ENCODE data around the gene TTLL8. TPM values are rescaled to one million over a fixed set of nuclear protein-coding genes. Genes with fewer than 3 reads are reported as not detected.

TTLL8 gene
- total and polyA plus RNA-seq, 2 of the 8 experiments (the other 6 are each of a cell fraction or from before 2014, with no cell fraction given) = not detected

- TF ChIP-seq GTF2F1 (IDR thresholded peaks at IDR 0.05; ENCODE audit: borderline replicate concordance, low read depth, low read length) = no peak
- TF ChIP-seq ASH2L (IDR thresholded peaks at IDR 0.05; ENCODE audit: low read length) = no peak
- no peak for TF ChIP-seq SIRT6 (IDR thresholded peaks at IDR 0.05; ENCODE audit: low read length)
- TF ChIP-seq E2F6 (IDR thresholded peaks at IDR 0.05) = no peak
Observed at GRCh38 chr22:50014053-50014501, 44.0 kb downstream of the TTLL8 start (continued).

Data from H1 (cell line).